H1 (cell line): Measurements from ENCODE around the gene SERHL2. TPM values are rescaled to one million over a fixed set of nuclear protein-coding genes. Genes with fewer than 3 reads are reported as not detected.

ENCODE experiments used
- CTCF ChIA-PET: fragments of 300-600 bp; sonication (Branson Sonifier 250); formaldehyde crosslinking; loops from one replicate; lab custom pipeline; 2021; ENCODE audit not compliant: partially characterized antibody; lab: Charles Lee
- POLR2A ChIA-PET: fragments of 300-600 bp; sonication (Branson Sonifier 250); formaldehyde crosslinking; loops from one replicate; lab custom pipeline; 2021; ENCODE audit warnings: inconsistent platforms; ENCODE audit not compliant: partially characterized antibody; lab: Charles Lee
- DNase-seq, 2 experiments: peaks; one replicate each; pipeline versions ENCODE4 v3.0.0 to v3.0.0-alpha.2; 2010 to 2022; ENCODE audit warnings: low spot score in 2 of 2, low read depth in 1 of 2, mixed read lengths in 1 of 2
- FAIRE-seq: peaks from 2 replicates; lab custom pipeline; 2011; peaks lifted over from hg19 to GRCh38; lab: Jason Lieb, UNC
- H2AFZ ChIP-seq: 2 replicates; pipeline ENCODE4 v1.8.1; 2012; ENCODE audit warnings: low read length, inconsistent platforms
- H2AK5ac ChIP-seq: 2 replicates; pipeline ENCODE4 v1.6.1; 2013; ENCODE audit warnings: low read depth, low read length
- H2BK120ac ChIP-seq: replicated peaks from 2 replicates; pipeline ENCODE3; 2013; ENCODE audit warnings: low read depth, low read length, inconsistent platforms
- H2BK12ac ChIP-seq: 2 replicates; pipeline ENCODE4 v1.6.1; 2013; ENCODE audit warnings: low read depth, low read length
- H2BK15ac ChIP-seq: 2 replicates; pipeline ENCODE4 v1.6.1; 2013; ENCODE audit warnings: low read length
- H2BK20ac ChIP-seq: 2 replicates; pipeline ENCODE4 v1.6.1; 2013; ENCODE audit warnings: low read length
- H2BK5ac ChIP-seq: 2 replicates; pipeline ENCODE4 v1.6.1; 2013; ENCODE audit warnings: low read depth, low read length
- H3K14ac ChIP-seq: 2 replicates; pipeline ENCODE4 v1.6.1; 2013; ENCODE audit warnings: inconsistent platforms; ENCODE audit not compliant: insufficient read length
- H3K18ac ChIP-seq: 2 replicates; pipeline ENCODE4 v1.6.1; 2013; ENCODE audit warnings: low read length; ENCODE audit errors: extremely low read depth
- H3K23ac ChIP-seq: 2 replicates; pipeline ENCODE4 v1.6.1; 2013; ENCODE audit warnings: inconsistent platforms; ENCODE audit not compliant: insufficient read length
- H3K23me2 ChIP-seq: 2 replicates; pipeline ENCODE4 v1.6.1; 2013; ENCODE audit warnings: low read depth, low read length
- H3K27ac ChIP-seq: 2 replicates; pipeline ENCODE4 v1.6.1; 2011; ENCODE audit warnings: low read depth, low read length, inconsistent platforms
- H3K27me3 ChIP-seq, 4 experiments: replicated peaks in 1 of 4; 1 replicate in 1 of 4; 2 replicates in 3 of 4; pipeline versions ENCODE4 v1.6.1 to v1.8.1; 2011 to 2013; ENCODE audit warnings: low read length in 3 of 4, mild to moderate bottlenecking in 3 of 4, inconsistent platforms in 2 of 4, mixed read lengths in 2 of 4, moderate library complexity in 1 of 4; ENCODE audit not compliant: control insufficient read depth in 3 of 4, insufficient read depth in 3 of 4; ENCODE audit errors: extremely low read depth in 1 of 4
- H3K36me3 ChIP-seq, 4 experiments: 2 replicates each; pipeline versions ENCODE4 v1.6.1 to v1.8.1; 2011 to 2013; ENCODE audit warnings: mild to moderate bottlenecking in 4 of 4, low read length in 3 of 4, moderate library complexity in 2 of 4, control low read depth in 1 of 4, inconsistent platforms in 1 of 4; ENCODE audit not compliant: insufficient read depth in 4 of 4, control insufficient read depth in 2 of 4
- H3K4ac ChIP-seq: replicated peaks from 2 replicates; pipeline ENCODE3; 2013; ENCODE audit warnings: low read length, low read depth, mixed read lengths, inconsistent platforms; ENCODE audit not compliant: insufficient read length
- H3K4me1 ChIP-seq, 4 experiments: replicated peaks in 1 of 4; 1 replicate in 1 of 4; 2 replicates in 3 of 4; pipeline versions ENCODE4 v1.6.1 to v1.8.1; 2011 to 2013; ENCODE audit warnings: low read length in 3 of 4, inconsistent platforms in 2 of 4, mixed read lengths in 1 of 4; ENCODE audit not compliant: insufficient read depth in 4 of 4, control insufficient read depth in 3 of 4
- H3K4me2 ChIP-seq, 2 experiments: 2 replicates each; pipeline versions ENCODE4 v1.6.1 to v1.8.1; 2011 to 2013; ENCODE audit warnings: low read depth in 2 of 2, low read length in 2 of 2, control low read depth in 1 of 2, inconsistent platforms in 1 of 2, mild to moderate bottlenecking in 1 of 2; ENCODE audit not compliant: insufficient read depth in 1 of 2
- H3K4me3 ChIP-seq, 4 experiments: fragments of 200-600, 300-600 bp in 1 of 4; sonication (generic), shearing (Covaris generic), sonication (Bioruptor Twin) in 1 of 4; 2 replicates each; pipeline versions ENCODE4 v1.5.1 to v1.8.1; 2011 to 2016; ENCODE audit warnings: low read length in 4 of 4, low read depth in 3 of 4, control low read depth in 2 of 4, inconsistent platforms in 2 of 4, mild to moderate bottlenecking in 2 of 4, mixed read lengths in 1 of 4, moderate library complexity in 1 of 4; ENCODE audit not compliant: insufficient read depth in 2 of 4; ENCODE audit errors: extremely low read depth in 1 of 4
- H3K56ac ChIP-seq: replicated peaks from 2 replicates; pipeline ENCODE3; 2013; ENCODE audit warnings: low read depth, mild to moderate bottlenecking, mixed read lengths, low read length, inconsistent platforms; ENCODE audit not compliant: insufficient read length
- H3K79me1 ChIP-seq: 2 replicates; pipeline ENCODE4 v1.6.1; 2013; ENCODE audit warnings: low read depth, low read length, control low read depth
- H3K79me2 ChIP-seq, 2 experiments: 2 replicates each; pipeline versions ENCODE4 v1.6.1 to v1.8.1; 2012 to 2013; ENCODE audit warnings: low read length in 2 of 2, mild to moderate bottlenecking in 2 of 2, inconsistent platforms in 1 of 2; ENCODE audit not compliant: insufficient read depth in 2 of 2, control insufficient read depth in 1 of 2
- H3K9ac ChIP-seq, 4 experiments: replicated peaks in 1 of 4; 1 replicate in 1 of 4; 2 replicates in 3 of 4; pipeline versions ENCODE4 v1.6.1 to v1.8.1; 2011 to 2013; ENCODE audit warnings: low read depth in 3 of 4, low read length in 3 of 4, control low read depth in 2 of 4, mild to moderate bottlenecking in 2 of 4, moderate library complexity in 2 of 4, inconsistent platforms in 1 of 4; ENCODE audit errors: extremely low read depth in 1 of 4
- H3K9me3 ChIP-seq, 2 experiments: 2 replicates each; pipeline versions ENCODE4 v1.6.1 to v1.8.1; 2012 to 2013; ENCODE audit warnings: mild to moderate bottlenecking in 2 of 2, moderate library complexity in 2 of 2, control low read depth in 1 of 2, inconsistent platforms in 1 of 2, low read depth in 1 of 2, low read length in 1 of 2, mixed read lengths in 1 of 2; ENCODE audit not compliant: insufficient read depth in 2 of 2
- H4K20me1 ChIP-seq, 2 experiments: replicated peaks in 1 of 2; 2 replicates each; pipeline versions ENCODE3 to v1.8.1; 2011 to 2013; ENCODE audit warnings: inconsistent platforms in 2 of 2, low read length in 2 of 2, mild to moderate bottlenecking in 1 of 2; ENCODE audit not compliant: insufficient read depth in 2 of 2, control insufficient read depth in 1 of 2
- H4K5ac ChIP-seq: 2 replicates; pipeline ENCODE4 v1.6.1; 2013; ENCODE audit warnings: low read length, low read depth, mixed read lengths, inconsistent platforms; ENCODE audit not compliant: insufficient read length
- H4K8ac ChIP-seq: 2 replicates; pipeline ENCODE4 v1.8.0; 2013; ENCODE audit warnings: mild to moderate bottlenecking, moderate library complexity, low read length, inconsistent platforms; ENCODE audit not compliant: insufficient read depth; ENCODE audit errors: extremely low read depth
- H4K91ac ChIP-seq: replicated peaks from 2 replicates; pipeline ENCODE3; 2013; ENCODE audit warnings: low read length, mixed read lengths, inconsistent platforms; ENCODE audit not compliant: insufficient read length
- ATF2 ChIP-seq: IDR thresholded peaks from 2 replicates; pipeline ENCODE4 v1.6.1; 2012; ENCODE audit warnings: low read length, inconsistent platforms
- GABPA ChIP-seq: IDR thresholded peaks from 2 replicates; pipeline ENCODE4 v1.6.1; 2011; ENCODE audit warnings: mild to moderate bottlenecking, low read length, moderate library complexity, borderline replicate concordance; ENCODE audit not compliant: insufficient read depth
- GTF2F1 ChIP-seq: IDR thresholded peaks from 2 replicates; pipeline ENCODE4 v1.6.1; 2012; ENCODE audit warnings: low read depth, low read length, improper control_type of control experiment, borderline replicate concordance
- JUN ChIP-seq: IDR thresholded peaks from 2 replicates; pipeline ENCODE4 v1.6.1; 2011; ENCODE audit warnings: low read depth, mild to moderate bottlenecking, improper control_type of control experiment, low read length
- JUND ChIP-seq: IDR thresholded peaks from 2 replicates; pipeline ENCODE4 v1.6.1; 2011; ENCODE audit warnings: mild to moderate bottlenecking, improper control_type of control experiment, low read length
- KDM4A ChIP-seq: IDR thresholded peaks from one replicate; pipeline ENCODE4 v1.7.1; 2012; ENCODE audit warnings: low read depth, mild to moderate bottlenecking, moderate library complexity, low read length, inconsistent platforms; ENCODE audit not compliant: severe bottlenecking
- NRF1 ChIP-seq: IDR thresholded peaks from 2 replicates; pipeline ENCODE4 v1.6.1; 2011; ENCODE audit warnings: mild to moderate bottlenecking, low read depth, low read length, improper control_type of control experiment
- TAF7 ChIP-seq: optimal IDR thresholded peaks from 2 replicates; pipeline ENCODE3; 2011; ENCODE audit warnings: low read depth, mild to moderate bottlenecking, inconsistent platforms, low read length, moderate library complexity, borderline replicate concordance
- USF2 ChIP-seq: IDR thresholded peaks from 2 replicates; pipeline ENCODE4 v1.6.1; 2011; ENCODE audit warnings: low read length, improper control_type of control experiment
- WGBS, 2 experiments: shearing (Covaris generic) in 1 of 2; methylation state at CpG; one replicate each; pipeline versions ENCODE4 v1.1.6 to v1.1.7; 2013 to 2015; ENCODE audit warnings: low lambda C conversion rate in 2 of 2, mixed read lengths in 2 of 2, inconsistent platforms in 1 of 2, low coverage in 1 of 2, missing lambda C conversion rate in 1 of 2; ENCODE audit not compliant: insufficient replicate concordance in 2 of 2, insufficient coverage in 1 of 2, insufficient read length in 1 of 2; ENCODE audit errors: extremely low coverage in 1 of 2, missing lambda C conversion rate in 1 of 2; 5-methylcytosine and 5-hydroxymethylcytosine counted together
- polyA plus RNA-seq, 7 experiments: library from polyadenylated mRNA; depleted of rRNA in 3 of 7; stranded (reverse) in 5 of 7; unstranded in 2 of 7; fragments of >200 nt in 5 of 7; fragments of 200-250 nt in 2 of 7; gene quantifications; 1 replicate in 5 of 7; 2 replicates in 1 of 7; 4 replicates in 1 of 7; pipeline versions ENCODE4 v1.2.1 to v1.2.3, GENCODE V29; 2011 to 2013; ENCODE audit warnings: missing spikeins in 2 of 7, mixed read lengths in 2 of 7
- total RNA-seq: library from RNA; stranded (reverse); fragmentation: NEBNext Ultra II Directional; extraction: Animal tissue kit (Norgen Biotek cat#: 25700); gene quantifications from 2 replicates; pipeline ENCODE4 v1.2.1, GENCODE V29; 2021

Gene SERHL2
- total and polyA plus RNA-seq, 2 of the 8 experiments (the other 6 are each of a cell fraction or from before 2014, with no cell fraction given): 0.91 TPM; not detected in 1

- no peaks in the 10 kb centered on the region for H3K79me2 ChIP-seq
- no peaks in the 10 kb centered on the region for H3K23me2 ChIP-seq
- no peak overlapping the region for H2BK20ac ChIP-seq
- peaks cover 1 to 8% of the 10 kb centered on the region in 2 experiments for H4K20me1 ChIP-seq
- no peak overlapping the region for H3K4me2 ChIP-seq
- DNase-seq (peak; percentile 86 to 94), FAIRE-seq (peak; percentile 81)
- no peak overlapping the region for H4K8ac ChIP-seq
- H3K18ac ChIP-seq: no peak overlapping the region
- ChIA-PET POLR2A (interaction anchor here (0.7 to 8.9 kb wide), 14 partner anchors 8 to 394 kb away, joined by 3 to 85 read pairs (median 4); partner anchors contain the start of genes CYB5R3, PACSIN2 and POLDIP3), CTCF (interaction anchor here (0.6 to 4.9 kb wide), 35 partner anchors 10 to 246 kb away, joined by 3 to 43 read pairs (median 4); partner anchors contain the start of genes ATP5MGL, CYB5R3 and SERHL2)
- no peak overlapping the region for H2AK5ac ChIP-seq
- peaks cover 0 to 9% (median 5%) of the 10 kb centered on the region in 4 experiments; a peak in 5 of 8 replicates for H3K36me3 ChIP-seq
- H2BK12ac ChIP-seq: no peak overlapping the region
- H3K14ac ChIP-seq: no peak overlapping the region
- H4K5ac ChIP-seq: no peak overlapping the region
- H3K27ac ChIP-seq: no peak overlapping the region
- no peak overlapping the region for H3K56ac ChIP-seq
- H3K79me1 ChIP-seq: no peaks in the 10 kb centered on the region
- H2BK5ac ChIP-seq: no peak overlapping the region
- H3K27me3 ChIP-seq: no peaks in the 10 kb centered on the region
- H2BK120ac ChIP-seq: no peak overlapping the region
- H3K4ac ChIP-seq: no peak overlapping the region
- WGBS, 2 experiments: 49% methylated on average over 11 of the region's 11 CpGs; no CpG with 5 or more reads in 1 of the 2 experiments
- H3K23ac ChIP-seq: no peak overlapping the region
- peaks cover 0 to 9% (median 7%) of the 10 kb centered on the region in 4 experiments; a peak in 6 of 7 replicates for H3K4me1 ChIP-seq
- H3K9me3 ChIP-seq: no peaks in the 10 kb centered on the region
- no peak overlapping the region for H3K9ac ChIP-seq
- no peak overlapping the region for H4K91ac ChIP-seq
- H3K4me3 ChIP-seq: no peak overlapping the region
- H2BK15ac ChIP-seq: no peak overlapping the region
- no peak overlapping the region for H2AFZ ChIP-seq
- TF ChIP-seq TAF7 (no peak), KDM4A (no peak), GTF2F1 (no peak), ATF2 (no peak), JUND (0 out of 2 replicates have a peak, but pooled peaks have one; percentile 28), USF2 (peak; percentile 14; the same call in 1 of the 2 replicates), NRF1 (no peak), JUN (no peak), GABPA (peak; percentile 71; the same call in 1 of the 2 replicates)
Observed at GRCh38 chr22:42621505-42622002, 67.8 kb downstream of the SERHL2 start.
